ENCODE measurements around the gene FOXG1.

The FOXG1 gene

GRCh38 chr14:28766469-28766955 lies at the start of gene FOXG1:
Gene FOXG1 (plus strand): TSS chr14:28766787. CDS start chr14:28767280, 493 bp downstream.
- DNase-seq: no peak

GRCh38 chr14:28719130-28719529 lies 47.5 kb upstream of the FOXG1 start:
- DNase-seq: no peak

- DNase-seq: no peak
Measured at GRCh38 chr14:28731358-28731757, 35.2 kb upstream of the FOXG1 start.

- no peak for DNase-seq
Measured at GRCh38 chr14:28742171-28742846, 24.3 kb upstream of the FOXG1 start.

GRCh38 chr14:28744126-28744525 lies 22.5 kb upstream of the FOXG1 start:
- DNase-seq: no peak

- DNase-seq: no peak
Measured at GRCh38 chr14:28745176-28745575, 21.4 kb upstream of the FOXG1 start.

GRCh38 chr14:28746247-28746646 lies 20.3 kb upstream of the FOXG1 start:
- DNase-seq: no peak

- no peak for DNase-seq
Measured at GRCh38 chr14:28751467-28752058, 15.0 kb upstream of the FOXG1 start.

GRCh38 chr14:28754209-28754985 lies 12.2 kb upstream of the FOXG1 start:
- DNase-seq: no peak

- DNase-seq: no peak
Measured at GRCh38 chr14:28755198-28755815, 11.3 kb upstream of the FOXG1 start.

GRCh38 chr14:28755884-28756268 lies 10.7 kb upstream of the FOXG1 start:
- no peak for DNase-seq

GRCh38 chr14:28756269-28756883 lies 10.2 kb upstream of the FOXG1 start:
- DNase-seq: no peak

GRCh38 chr14:28756884-28757570 lies 9.6 kb upstream of the FOXG1 start:
- peak; percentile 52 for DNase-seq

- DNase-seq: no peak
Measured at GRCh38 chr14:28757786-28758185, 8.8 kb upstream of the FOXG1 start.

GRCh38 chr14:28758253-28758884 lies 8.2 kb upstream of the FOXG1 start:
- no peak for DNase-seq

GRCh38 chr14:28758885-28759652 lies 7.5 kb upstream of the FOXG1 start:
- DNase-seq: no peak

GRCh38 chr14:28759653-28760313 lies 6.8 kb upstream of the FOXG1 start:
- DNase-seq: no peak

- no peak for DNase-seq
Measured at GRCh38 chr14:28760431-28760996, 6.1 kb upstream of the FOXG1 start.

- no peak for DNase-seq
Measured at GRCh38 chr14:28761438-28762291, 4.9 kb upstream of the FOXG1 start.
